Stimulated activated effector memory CD8-positive, alpha-beta T cell treated with anti-CD3 and anti-CD28 coated beads, Interleukin-12 subunit alpha, Interleukin-12 subunit beta, amount 100 ng/mL, for 72 hours (primary cell): ENCODE data around the gene FOSB.

Experiments used
- ATAC-seq: fragments of 150-1000 bp; cut with Tn5 transposase; 2 replicates; pipeline ENCODE4 v1.10.0; 2021
- DNase-seq, 2 donors: peaks; one replicate each; pipeline ENCODE4 v3.0.0; 2021 to 2022; ENCODE audit warnings: low spot score in 2 of 2
- H3K27ac Mint-ChIP-seq: one replicate; pipeline ENCODE4 v1.8.0; 2022; ENCODE audit warnings: mild to moderate bottlenecking, mixed read lengths
- H3K36me3 Mint-ChIP-seq: one replicate; pipeline ENCODE4 v1.8.0; 2022; ENCODE audit warnings: mild to moderate bottlenecking, mixed read lengths
- H3K4me1 Mint-ChIP-seq: one replicate; pipeline ENCODE4 v1.8.0; 2022; ENCODE audit warnings: mixed read lengths
- H3K4me3 Mint-ChIP-seq: one replicate; pipeline ENCODE4 v1.8.0; 2022; ENCODE audit warnings: mild to moderate bottlenecking, mixed read lengths
- H3K9me3 Mint-ChIP-seq: one replicate; pipeline ENCODE4 v1.8.0; 2022; ENCODE audit warnings: mixed read lengths

Gene FOSB

GRCh38 chr19:45477713-45478453 lies 10.1 kb downstream of the FOSB start:
- ATAC-seq (peak; percentile 63), DNase-seq (peak in 1 of 2 donors; percentile 72)
- no peaks in the 10 kb centered on the region for H3K9me3 Mint-ChIP-seq
- H3K4me1 Mint-ChIP-seq: peaks cover 62% of the 10 kb centered on the region
- H3K4me3 Mint-ChIP-seq: peak overlapping the region; percentile 65
- peaks cover 40% of the 10 kb centered on the region for H3K36me3 Mint-ChIP-seq
- peak overlapping the region; percentile 99 for H3K27ac Mint-ChIP-seq

- Mint-ChIP-seq H3K36me3 (peaks cover 32% of the 10 kb centered on the region), H3K4me3 (peak overlapping the region; percentile 65), H3K27ac (peak overlapping the region; percentile 99), H3K4me1 (peaks cover 58% of the 10 kb centered on the region), H3K9me3 (no peaks in the 10 kb centered on the region)
- DNase-seq: peak; percentile 90 to 98
- ATAC-seq: peak; percentile 85
Observed at GRCh38 chr19:45478454-45479238, 10.8 kb downstream of the FOSB start.

GRCh38 chr19:45483033-45483432 lies 15.2 kb downstream of the FOSB start:
- no peak for ATAC-seq

GRCh38 chr19:45484273-45484945 lies 16.6 kb downstream of the FOSB start:
- no peaks in the 10 kb centered on the region for H3K9me3 Mint-ChIP-seq
- DNase-seq: no peak
- no peak for ATAC-seq
- no peaks in the 10 kb centered on the region for H3K36me3 Mint-ChIP-seq
- peaks cover 11% of the 10 kb centered on the region for H3K4me1 Mint-ChIP-seq
- H3K27ac Mint-ChIP-seq: peak overlapping the region; percentile 17
- H3K4me3 Mint-ChIP-seq: peak overlapping the region; percentile 3

More at GRCh38 chr19:45483033-45483432, 15.2 kb downstream of the FOSB start:
- peaks cover 23% of the 10 kb centered on the region for H3K4me1 Mint-ChIP-seq
- H3K4me3 Mint-ChIP-seq: no peak overlapping the region
- DNase-seq: no peak
- no peaks in the 10 kb centered on the region for H3K9me3 Mint-ChIP-seq
- no peak overlapping the region for H3K27ac Mint-ChIP-seq
- H3K36me3 Mint-ChIP-seq: peaks cover 10% of the 10 kb centered on the region

- Mint-ChIP-seq H3K27ac (peak overlapping the region; percentile 76), H3K36me3 (no peaks in the 10 kb centered on the region), H3K4me1 (peaks cover 6% of the 10 kb centered on the region), H3K4me3 (peak overlapping the region; percentile 78), H3K9me3 (no peaks in the 10 kb centered on the region)
- DNase-seq (peak; percentile 99), ATAC-seq (peak; percentile 99)
Observed at GRCh38 chr19:45485305-45486077, 17.7 kb downstream of the FOSB start.

- peaks cover 19% of the 10 kb centered on the region for H3K4me1 Mint-ChIP-seq
Observed at GRCh38 chr19:45488708-45489107, 20.9 kb downstream of the FOSB start.

GRCh38 chr19:45489216-45489855 lies 21.5 kb downstream of the FOSB start:
- DNase-seq: no peak
- Mint-ChIP-seq H3K27ac (no peak overlapping the region), H3K9me3 (no peaks in the 10 kb centered on the region), H3K36me3 (no peaks in the 10 kb centered on the region), H3K4me1 (peaks cover 16% of the 10 kb centered on the region), H3K4me3 (no peak overlapping the region)
- no peak for ATAC-seq

More at GRCh38 chr19:45488708-45489107, 20.9 kb downstream of the FOSB start:
- Mint-ChIP-seq H3K36me3 (no peaks in the 10 kb centered on the region), H3K27ac (no peak overlapping the region), H3K4me3 (no peak overlapping the region), H3K9me3 (no peaks in the 10 kb centered on the region)
- DNase-seq: no peak
- ATAC-seq: no peak

GRCh38 chr19:45492137-45492626 lies 24.4 kb downstream of the FOSB start:
- H3K27ac Mint-ChIP-seq: no peak overlapping the region
- ATAC-seq: no peak
- H3K9me3 Mint-ChIP-seq: no peaks in the 10 kb centered on the region
- H3K4me3 Mint-ChIP-seq: peak overlapping the region; percentile 50
- DNase-seq: no peak
- H3K4me1 Mint-ChIP-seq: peaks cover 32% of the 10 kb centered on the region
- H3K36me3 Mint-ChIP-seq: no peaks in the 10 kb centered on the region

GRCh38 chr19:45492627-45493470 lies 25.1 kb downstream of the FOSB start:
- Mint-ChIP-seq H3K36me3 (no peaks in the 10 kb centered on the region), H3K9me3 (no peaks in the 10 kb centered on the region), H3K4me1 (peaks cover 36% of the 10 kb centered on the region), H3K27ac (peak overlapping the region; percentile 12), H3K4me3 (peak overlapping the region; percentile 50)
- DNase-seq (no peak), ATAC-seq (no peak)

- ATAC-seq: no peak
- Mint-ChIP-seq H3K9me3 (no peaks in the 10 kb centered on the region), H3K4me1 (peaks cover 47% of the 10 kb centered on the region), H3K36me3 (peaks cover 4% of the 10 kb centered on the region), H3K4me3 (no peak overlapping the region), H3K27ac (no peak overlapping the region)
- DNase-seq: no peak
Observed at GRCh38 chr19:45494261-45494916, 26.6 kb downstream of the FOSB start.

- no peak for ATAC-seq
- peaks cover 52% of the 10 kb centered on the region for H3K4me1 Mint-ChIP-seq
- H3K36me3 Mint-ChIP-seq: peaks cover 5% of the 10 kb centered on the region
- H3K27ac Mint-ChIP-seq: no peak overlapping the region
- no peak for DNase-seq
- no peaks in the 10 kb centered on the region for H3K9me3 Mint-ChIP-seq
- H3K4me3 Mint-ChIP-seq: peak overlapping the region; percentile 82
Observed at GRCh38 chr19:45495178-45495577, 27.4 kb downstream of the FOSB start.

GRCh38 chr19:45496349-45496953 lies 28.7 kb downstream of the FOSB start:
- Mint-ChIP-seq H3K27ac (peak overlapping the region; percentile 84), H3K9me3 (no peaks in the 10 kb centered on the region), H3K4me1 (peaks cover 60% of the 10 kb centered on the region), H3K4me3 (peak overlapping the region; percentile 82), H3K36me3 (peaks cover 5% of the 10 kb centered on the region)
- DNase-seq: peak; percentile 44 to 76
- ATAC-seq: peak; percentile 35

GRCh38 chr19:45497791-45498190 lies 30.0 kb downstream of the FOSB start:
- no peak for DNase-seq
- no peak for ATAC-seq
- Mint-ChIP-seq H3K9me3 (no peaks in the 10 kb centered on the region), H3K4me3 (peak overlapping the region; percentile 82), H3K4me1 (peaks cover 55% of the 10 kb centered on the region), H3K36me3 (peaks cover 5% of the 10 kb centered on the region), H3K27ac (no peak overlapping the region)
